ENCODE data around the gene IMPDH1. TPM values are rescaled to one million over a fixed set of nuclear protein-coding genes. Genes with fewer than 3 reads are reported as not detected.

The IMPDH1 gene
- total and polyA plus RNA-seq, 9 of the 15 experiments (the other 6 are each of a cell fraction or from before 2014, with no cell fraction given), result 0.80 to 118 (median 64.3) TPM

GRCh38 chr7:128435327-128435686 is 25.5 kb upstream of the IMPDH1 start:
- Histone ChIP-seq H3K9me1 (ENCODE audit: control insufficient read depth, insufficient read depth, low read length) (no peaks in the 10 kb centered on the region), H4K20me1 (replicated peaks; ENCODE audit: control insufficient read depth, insufficient read depth, low read length) (no peaks in the 10 kb centered on the region), H3K36me3 (ENCODE audit: control insufficient read depth, insufficient read depth, low read length) (no peaks in the 10 kb centered on the region), H3K4me3 (no peak overlapping the region), H3K9me3 (replicated peaks; ENCODE audit: control insufficient read depth, insufficient read depth, low read depth, low read length) (no peaks in the 10 kb centered on the region), H3K9ac (ENCODE audit: insufficient read depth in 1 of 2, low read depth in 2 of 2, low read length in 2 of 2) (no peak overlapping the region), H3K4me2 (ENCODE audit: insufficient read depth, low read length) (no peak overlapping the region), H3K4me1 (replicated peaks in 1 of 2; ENCODE audit: control insufficient read depth in 2 of 2, insufficient read depth in 2 of 2, low read length in 2 of 2) (peaks cover 9 to 17% of the 10 kb centered on the region in 2 experiments), H3K27ac (ENCODE audit: extremely low read depth, low read depth, low read length) (no peak overlapping the region), H2AFZ (ENCODE audit: low read depth, low read length) (no peak overlapping the region), H3K79me2 (ENCODE audit: control insufficient read depth, insufficient read depth, low read length) (no peaks in the 10 kb centered on the region), H3K27me3 (ENCODE audit: control insufficient read depth in 2 of 2, insufficient read depth in 2 of 2, low read length in 2 of 2) (peaks cover 2 to 6% of the 10 kb centered on the region in 2 experiments; a peak in 3 of 5 replicates)
- WGBS (ENCODE audit: insufficient coverage, low coverage, missing lambda C conversion rate), result 49% methylated on average over 3 of the region's 3 CpGs
- POLR2A ChIA-PET, result interaction anchor here (0.5 to 0.8 kb wide), 2 partner anchors 9 to 304 kb away, joined by 3 to 4 read pairs; partner anchors contain the start of gene CALU
- CTCF ChIA-PET (ENCODE audit: low intra/inter-chr PET ratio), result no interaction called here
- intact Hi-C loops (cut with micrococcal nuclease), result no loop called here
- FAIRE-seq (no peak), ATAC-seq (no peak), DNase-seq (ENCODE audit: extremely low read depth in 1 of 4, low spot score in 3 of 4) (no peak)
- in situ Hi-C loops (cut with MboI), result no loop called here
- TF ChIP-seq SREBF2 (CRISPR knock-in tag; IDR thresholded peaks at IDR 0.05) (no peak), ZNF512 (tag; IDR thresholded peaks at IDR 0.05) (no peak), ZNF445 (CRISPR knock-in tag; IDR thresholded peaks at IDR 0.05; ENCODE audit: low read depth) (no peak), STAT5A (IDR thresholded peaks at IDR 0.05; ENCODE audit: borderline replicate concordance, low read length) (no peak), NFIX (CRISPR knock-in tag; IDR thresholded peaks at IDR 0.05; ENCODE audit: low read depth) (no peak), MED1 (CRISPR knock-in tag; IDR thresholded peaks at IDR 0.05; ENCODE audit: borderline replicate concordance) (no peak), AFF4 (CRISPR knock-in tag; IDR thresholded peaks at IDR 0.05) (no peak), ZNF551 (CRISPR knock-in tag; IDR thresholded peaks at IDR 0.05) (no peak), MEF2D (tag; conservative IDR thresholded peaks at IDR 0.05; ENCODE audit: low read depth) (no peak), PHTF2 (CRISPR knock-in tag; IDR thresholded peaks at IDR 0.05) (no peak), STAT6 (CRISPR knock-in tag; IDR thresholded peaks at IDR 0.05) (no peak), SMARCB1 (IDR thresholded peaks at IDR 0.05; ENCODE audit: insufficient read length, low read depth) (no peak), NELFE (IDR thresholded peaks at IDR 0.05; ENCODE audit: insufficient read depth, insufficient read length) (no peak), KDM2B (CRISPR knock-in tag; IDR thresholded peaks at IDR 0.05) (no peak), ZNF140 (CRISPR knock-in tag; IDR thresholded peaks at IDR 0.05) (no peak)
- BruUV-seq (replicated peaks), result no TSS peak
